GM12873 (cell line): Measurements from ENCODE around the gene DNAH17.

Experiments used
- TF ChIP-seq, protein P1 (sequence below): IDR thresholded peaks from 2 replicates; pipeline ENCODE4 v1.5.1; 2012; ENCODE audit warnings: low read depth, mild to moderate bottlenecking, moderate library complexity, low read length, control low read depth; ENCODE audit not compliant: insufficient read depth; ENCODE audit errors: missing control alignments

Gene DNAH17

GRCh38 chr17:78454346-78454745, 122.8 kb downstream of the DNAH17 start:
- TF ChIP-seq, protein P1, sequence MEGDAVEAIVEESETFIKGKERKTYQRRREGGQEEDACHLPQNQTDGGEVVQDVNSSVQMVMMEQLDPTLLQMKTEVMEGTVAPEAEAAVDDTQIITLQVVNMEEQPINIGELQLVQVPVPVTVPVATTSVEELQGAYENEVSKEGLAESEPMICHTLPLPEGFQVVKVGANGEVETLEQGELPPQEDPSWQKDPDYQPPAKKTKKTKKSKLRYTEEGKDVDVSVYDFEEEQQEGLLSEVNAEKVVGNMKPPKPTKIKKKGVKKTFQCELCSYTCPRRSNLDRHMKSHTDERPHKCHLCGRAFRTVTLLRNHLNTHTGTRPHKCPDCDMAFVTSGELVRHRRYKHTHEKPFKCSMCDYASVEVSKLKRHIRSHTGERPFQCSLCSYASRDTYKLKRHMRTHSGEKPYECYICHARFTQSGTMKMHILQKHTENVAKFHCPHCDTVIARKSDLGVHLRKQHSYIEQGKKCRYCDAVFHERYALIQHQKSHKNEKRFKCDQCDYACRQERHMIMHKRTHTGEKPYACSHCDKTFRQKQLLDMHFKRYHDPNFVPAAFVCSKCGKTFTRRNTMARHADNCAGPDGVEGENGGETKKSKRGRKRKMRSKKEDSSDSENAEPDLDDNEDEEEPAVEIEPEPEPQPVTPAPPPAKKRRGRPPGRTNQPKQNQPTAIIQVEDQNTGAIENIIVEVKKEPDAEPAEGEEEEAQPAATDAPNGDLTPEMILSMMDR, result no peak

- TF ChIP-seq, protein P1, result no peak
Observed at GRCh38 chr17:78451753-78452152, 125.4 kb downstream of the DNAH17 start.

- TF ChIP-seq, protein P1, result no peak
Observed at GRCh38 chr17:78450696-78451345, 126.4 kb downstream of the DNAH17 start.

- TF ChIP-seq, protein P1, result no peak
Observed at GRCh38 chr17:78449983-78450595, 127.1 kb downstream of the DNAH17 start.

DNA sequence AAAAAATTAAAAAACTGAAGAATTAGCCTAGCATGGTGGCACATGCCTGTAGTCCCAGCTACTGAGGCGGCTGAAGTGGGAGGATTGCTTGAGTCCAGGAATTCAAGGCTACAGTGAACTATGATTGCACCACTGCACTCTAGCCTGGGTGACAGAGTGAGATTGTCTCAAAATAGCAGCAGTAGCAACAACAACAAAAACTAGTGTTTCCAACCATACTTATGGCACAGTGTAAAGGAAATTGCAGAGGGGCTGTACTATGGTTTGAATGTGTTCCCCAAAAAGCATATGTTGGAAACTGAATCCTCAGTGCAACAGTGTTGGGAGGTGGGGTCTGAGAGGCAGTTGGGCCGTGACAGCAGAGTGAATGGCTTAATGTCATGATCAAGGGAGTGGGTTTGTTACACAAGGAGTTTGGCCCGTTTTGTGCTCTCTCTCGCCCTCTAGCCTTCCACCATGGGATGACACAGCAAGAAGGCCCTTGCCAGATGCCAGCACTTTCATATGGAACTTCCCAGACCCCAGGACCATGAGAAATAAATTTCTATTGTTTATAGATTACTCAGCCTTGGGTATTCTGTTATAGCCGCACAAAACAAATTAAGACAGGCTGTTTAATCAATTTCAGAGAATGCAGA, 128.7 kb downstream of the DNAH17 start:
- TF ChIP-seq, protein P1, result peak; percentile 58

- TF ChIP-seq, protein P1, result no peak
Observed at GRCh38 chr17:78446833-78447232, 130.4 kb downstream of the DNAH17 start.

DNA sequence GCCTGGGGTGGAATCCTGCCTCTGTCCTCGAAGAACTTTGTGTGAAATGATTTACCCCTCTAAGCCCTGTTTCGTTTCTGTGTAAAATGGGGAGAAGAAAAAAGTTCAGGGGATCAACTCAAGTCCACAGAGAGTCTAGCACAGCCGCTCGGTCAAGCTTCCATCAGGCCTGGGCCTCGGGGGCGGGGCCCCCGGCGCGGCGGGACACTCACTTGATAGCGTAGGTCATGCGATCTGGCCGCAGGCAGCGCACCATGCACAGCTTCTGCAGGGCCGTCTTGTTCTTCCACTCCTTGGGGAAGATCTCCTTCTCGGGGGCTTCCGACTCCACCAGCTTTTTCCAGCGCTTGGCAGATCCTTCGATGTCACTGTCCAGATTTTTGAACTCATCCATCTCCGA, 132.8 kb downstream of the DNAH17 start:
- TF ChIP-seq, protein P1, result no peak
